Activated CD4-positive, alpha-beta T cell treated with anti-CD3 and anti-CD28 coated beads, Interleukin-2, amount 10 ng/mL, durations not matched to agents 7 days and 5 days (primary cell): Measurements from ENCODE around the gene GNA14. TPM values are rescaled to one million over a fixed set of nuclear protein-coding genes. Genes with fewer than 3 reads are reported as not detected.
"Not testable (repeated sequence)": the region's sequence is repeated elsewhere in the genome, so short reads cannot be mapped to it uniquely, and the experiment has no call there.

Experiments used
- CTCF ChIA-PET: fragments of 350-600 bp; sonication (Branson Sonifier 250); formaldehyde crosslinking; loops from one replicate; lab custom pipeline; 2021; ENCODE audit warnings: antibody characterized with exemption; lab: Charles Lee
- POLR2A ChIA-PET: fragments of 350-600 bp; sonication (Branson Sonifier 250); formaldehyde crosslinking; loops from one replicate; lab custom pipeline; 2021; ENCODE audit warnings: antibody characterized with exemption; lab: Charles Lee
- DNase-seq: peaks from one replicate; pipeline ENCODE4 v3.0.0-alpha.2; 2020
- H3K27ac Mint-ChIP-seq: one replicate; pipeline ENCODE4 v1.8.0; 2021; ENCODE audit warnings: mild to moderate bottlenecking, moderate library complexity, mixed read lengths
- H3K27me3 Mint-ChIP-seq: one replicate; pipeline ENCODE4 v1.8.0; 2021; ENCODE audit warnings: mixed read lengths
- H3K36me3 Mint-ChIP-seq: one replicate; pipeline ENCODE4 v1.8.0; 2021; ENCODE audit warnings: low read depth, mixed read lengths
- H3K4me1 Mint-ChIP-seq: one replicate; pipeline ENCODE4 v1.8.0; 2021; ENCODE audit warnings: mixed read lengths
- H3K4me3 Mint-ChIP-seq: one replicate; pipeline ENCODE4 v1.8.0; 2021; ENCODE audit warnings: mild to moderate bottlenecking, moderate library complexity, mixed read lengths
- H3K9me3 Mint-ChIP-seq: one replicate; pipeline ENCODE4 v1.8.0; 2021; ENCODE audit warnings: mixed read lengths
- total RNA-seq, 2 experiments: library from RNA; stranded (reverse); gene quantifications; one replicate each; pipeline ENCODE4 v1.2.3, GENCODE V29; 2021

GNA14 gene
- total RNA-seq, 2 experiments from 2014 or later, result not detected

DNA sequence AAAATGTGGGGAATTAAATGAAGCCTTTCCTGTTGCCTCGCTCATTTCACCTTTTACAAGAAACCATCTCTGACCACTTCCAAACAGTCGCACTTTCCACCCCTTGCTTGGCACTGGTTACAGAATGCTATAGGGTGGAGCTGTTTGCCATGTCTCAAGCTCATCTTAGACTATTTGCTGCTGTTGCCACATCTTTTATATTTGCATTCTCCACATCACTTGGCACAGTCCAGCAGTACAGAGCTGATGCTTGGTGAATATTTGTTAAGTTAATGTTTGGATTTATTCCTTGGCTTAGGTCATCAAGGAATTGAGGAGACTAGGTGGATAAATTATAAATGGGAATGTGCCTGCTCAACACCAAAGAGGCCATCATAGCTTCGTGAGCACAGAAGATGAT is 53.2 kb downstream of the GNA14 start:
- POLR2A ChIA-PET, result no interaction called here
- CTCF ChIA-PET, result no interaction called here
- DNase-seq, result no peak
- Mint-ChIP-seq H3K9me3 (no peaks in the 10 kb centered on the region), H3K36me3 (no peaks in the 10 kb centered on the region), H3K4me3 (no peak overlapping the region), H3K27ac (no peak overlapping the region), H3K4me1 (peaks cover 11% of the 10 kb centered on the region), H3K27me3 (no peaks in the 10 kb centered on the region)

DNA sequence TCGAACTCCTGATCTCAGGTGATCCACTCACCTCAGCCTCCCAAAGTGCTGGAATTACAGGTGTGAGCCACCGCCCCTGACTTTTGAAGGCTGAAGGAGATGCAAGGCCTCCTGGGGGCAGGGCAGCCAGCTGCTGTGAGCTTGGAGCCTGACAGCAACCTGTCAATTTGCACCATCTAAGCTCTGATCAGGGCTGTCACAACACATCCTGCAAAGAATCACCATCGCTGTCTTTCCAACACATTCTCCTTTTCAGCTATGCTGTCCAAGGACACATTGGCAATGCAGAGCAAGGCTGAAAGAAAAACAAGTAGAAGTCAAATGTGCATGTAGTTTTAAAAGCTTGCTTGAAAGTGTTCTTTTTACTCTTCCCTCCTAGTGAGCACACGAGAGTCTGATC is 54.6 kb downstream of the GNA14 start:
- Mint-ChIP-seq H3K9me3 (no peaks in the 10 kb centered on the region), H3K4me3 (no peak overlapping the region), H3K36me3 (no peaks in the 10 kb centered on the region), H3K4me1 (peaks cover 11% of the 10 kb centered on the region), H3K27me3 (no peaks in the 10 kb centered on the region), H3K27ac (no peak overlapping the region)
- DNase-seq, result no peak
- CTCF ChIA-PET, result no interaction called here
- POLR2A ChIA-PET, result no interaction called here

- CTCF ChIA-PET, result no interaction called here
- no peak for DNase-seq
- Mint-ChIP-seq H3K4me3 (no peak overlapping the region), H3K27ac (no peak overlapping the region), H3K36me3 (no peaks in the 10 kb centered on the region), H3K4me1 (peaks cover 14% of the 10 kb centered on the region), H3K9me3 (no peaks in the 10 kb centered on the region), H3K27me3 (no peaks in the 10 kb centered on the region)
- POLR2A ChIA-PET, result no interaction called here
Observed at GRCh38 chr9:77592476-77592875, 55.6 kb downstream of the GNA14 start.

DNA sequence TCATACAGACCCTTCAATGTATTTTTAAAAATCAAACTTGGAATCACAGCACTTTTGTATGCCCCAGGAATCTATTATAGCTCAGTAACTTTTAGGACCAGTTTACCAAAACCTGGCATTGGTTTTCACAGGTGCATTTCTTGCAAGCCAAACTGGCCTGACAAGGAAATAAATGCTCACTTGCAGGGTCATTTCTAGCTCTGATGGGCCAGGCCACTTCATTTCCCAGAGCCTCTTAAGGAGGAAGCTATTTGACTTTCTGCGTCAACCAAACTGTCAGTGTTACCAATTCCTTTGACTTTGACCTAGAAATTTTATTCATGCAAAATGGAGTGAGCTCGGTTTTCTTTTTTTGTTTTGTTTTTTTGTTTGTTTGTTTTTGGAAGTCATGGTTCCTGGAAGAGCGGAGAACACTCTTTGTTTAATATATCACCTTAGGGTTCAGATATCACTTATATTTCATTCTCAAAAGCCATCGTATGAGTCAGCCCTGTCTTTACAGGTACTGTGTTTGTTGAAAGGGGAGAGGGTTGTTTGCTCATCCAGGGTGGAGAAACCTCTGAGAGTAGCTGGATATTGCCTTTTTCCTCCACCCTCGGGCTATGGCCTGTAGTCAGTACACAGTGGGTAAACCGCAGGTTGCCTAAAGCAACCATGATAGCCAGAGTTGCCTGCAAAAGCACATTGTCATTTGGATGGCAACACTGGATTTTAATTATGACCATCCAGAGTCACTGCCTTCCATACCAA is 58.9 kb downstream of the GNA14 start:
- DNase-seq, result no peak
- H3K27me3 Mint-ChIP-seq, result no peaks in the 10 kb centered on the region
- H3K4me3 Mint-ChIP-seq, result no peak overlapping the region
- H3K36me3 Mint-ChIP-seq, result no peaks in the 10 kb centered on the region
- H3K9me3 Mint-ChIP-seq, result no peaks in the 10 kb centered on the region
- no peak overlapping the region for H3K27ac Mint-ChIP-seq
- POLR2A ChIA-PET, result interaction anchor here (0.6 kb wide), 1 partner anchor 70 kb away, joined by 6 read pairs; no protein-coding TSS in a partner anchor
- CTCF ChIA-PET, result no interaction called here
- H3K4me1 Mint-ChIP-seq, result peaks cover 3% of the 10 kb centered on the region

DNA sequence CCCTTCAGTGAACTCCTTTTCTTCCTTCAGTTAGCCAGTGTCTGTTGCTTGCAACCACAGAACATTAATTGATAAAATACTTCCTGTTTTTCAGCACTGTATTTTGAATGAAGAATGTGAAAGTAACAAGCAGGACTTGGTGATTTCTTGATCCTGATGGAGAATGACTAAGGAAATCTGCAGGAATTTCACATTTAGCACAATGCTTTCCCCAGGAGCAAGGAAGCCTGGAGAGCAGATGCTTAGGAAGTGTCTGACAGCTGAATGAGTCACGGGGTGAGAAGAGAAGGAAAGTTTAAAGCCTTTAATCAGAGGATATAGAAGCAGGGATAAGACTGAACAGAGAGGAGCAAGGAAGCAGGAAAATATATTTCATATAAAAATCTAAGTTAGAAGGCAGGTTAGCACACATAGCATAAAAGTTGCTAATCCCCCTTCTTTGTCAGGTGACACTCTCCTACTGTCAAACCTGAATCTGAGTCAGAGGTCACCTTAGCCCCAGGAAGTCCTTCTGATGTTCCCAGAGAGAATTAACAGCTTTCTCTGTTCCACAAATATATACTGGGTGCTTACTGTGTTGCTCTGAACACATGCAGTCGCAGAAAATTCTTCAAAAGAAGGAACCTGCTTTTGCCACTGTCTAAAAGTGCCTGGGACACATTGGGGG is 59.7 kb downstream of the GNA14 start:
- H3K27ac Mint-ChIP-seq, result no peak overlapping the region

DNA sequence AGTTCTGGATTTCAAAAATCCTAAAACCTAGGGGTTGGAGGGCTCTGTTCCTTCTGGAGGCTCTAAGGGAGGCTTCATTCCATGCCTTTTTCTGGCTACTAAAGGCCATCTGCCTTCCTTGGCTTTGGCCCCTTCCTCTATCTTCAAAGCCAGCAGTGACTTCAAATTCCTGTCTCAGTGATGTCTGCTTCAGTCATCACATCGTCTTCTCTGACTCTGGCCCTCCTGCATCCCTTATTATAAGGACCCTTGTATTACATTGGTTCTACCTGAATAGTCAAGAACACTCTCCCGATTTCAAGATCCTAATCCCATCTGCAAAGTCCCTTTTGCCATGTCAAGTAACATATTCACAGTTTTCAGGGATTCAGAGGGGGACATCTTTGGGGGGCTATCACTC is 60.3 kb downstream of the GNA14 start:
- POLR2A ChIA-PET, result interaction anchor here (0.6 kb wide), 1 partner anchor 16 kb away, joined by 3 read pairs; no protein-coding TSS in a partner anchor
- Mint-ChIP-seq H3K4me3 (no peak overlapping the region), H3K27ac (no peak overlapping the region), H3K9me3 (no peaks in the 10 kb centered on the region), H3K36me3 (no peaks in the 10 kb centered on the region), H3K27me3 (no peaks in the 10 kb centered on the region), H3K4me1 (peaks cover 3% of the 10 kb centered on the region)
- no peak for DNase-seq
- CTCF ChIA-PET, result no interaction called here

More for the DNA sequence above, 59.7 kb downstream of the GNA14 start:
- no peak for DNase-seq
- H3K36me3 Mint-ChIP-seq, result no peaks in the 10 kb centered on the region
- CTCF ChIA-PET, result no interaction called here
- no peak overlapping the region for H3K4me3 Mint-ChIP-seq
- no peaks in the 10 kb centered on the region for H3K9me3 Mint-ChIP-seq
- H3K4me1 Mint-ChIP-seq, result peaks cover 3% of the 10 kb centered on the region
- H3K27me3 Mint-ChIP-seq, result no peaks in the 10 kb centered on the region
- POLR2A ChIA-PET, result interaction anchor here (0.6 kb wide), 1 partner anchor 71 kb away, joined by 6 read pairs; no protein-coding TSS in a partner anchor

- H3K27me3 Mint-ChIP-seq, result peaks cover 4% of the 10 kb centered on the region
- ChIA-PET CTCF (no interaction called here), POLR2A (interaction anchor here (0.6 kb wide), 1 partner anchor 17 kb away, joined by 3 read pairs; no protein-coding TSS in a partner anchor)
- peaks cover 3% of the 10 kb centered on the region for H3K4me1 Mint-ChIP-seq
- H3K4me3 Mint-ChIP-seq, result no peak overlapping the region
- no peak overlapping the region for H3K27ac Mint-ChIP-seq
- DNase-seq, result no peak
- H3K9me3 Mint-ChIP-seq, result no peaks in the 10 kb centered on the region
- H3K36me3 Mint-ChIP-seq, result no peaks in the 10 kb centered on the region
Observed at GRCh38 chr9:77587042-77587441, 61.1 kb downstream of the GNA14 start.

DNA sequence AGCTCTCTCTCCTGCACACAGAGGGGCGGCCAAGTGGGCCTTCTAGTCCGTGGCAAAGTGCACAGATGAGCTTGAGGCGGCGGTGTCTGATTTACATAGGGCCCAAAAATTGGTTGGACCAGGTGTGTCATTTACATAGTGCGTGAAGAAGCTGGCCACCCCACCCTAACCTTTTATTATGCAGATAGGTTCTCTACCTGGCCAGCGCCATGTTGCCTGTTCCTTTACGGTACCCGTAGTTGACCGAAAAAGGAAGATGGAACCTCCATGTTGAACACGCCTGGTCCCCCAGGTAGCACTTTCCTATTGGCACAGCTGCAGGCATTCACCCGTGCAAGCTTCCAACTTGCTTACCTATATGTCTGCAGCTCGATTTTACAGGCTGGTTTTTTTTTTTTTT is 61.5 kb downstream of the GNA14 start:
- no peaks in the 10 kb centered on the region for H3K9me3 Mint-ChIP-seq
- H3K27me3 Mint-ChIP-seq, result peaks cover 4% of the 10 kb centered on the region
- ChIA-PET POLR2A (no interaction called here), CTCF (no interaction called here)
- no peak for DNase-seq
- H3K4me3 Mint-ChIP-seq, result no peak overlapping the region
- H3K4me1 Mint-ChIP-seq, result peaks cover 3% of the 10 kb centered on the region
- no peaks in the 10 kb centered on the region for H3K36me3 Mint-ChIP-seq
- no peak overlapping the region for H3K27ac Mint-ChIP-seq

DNA sequence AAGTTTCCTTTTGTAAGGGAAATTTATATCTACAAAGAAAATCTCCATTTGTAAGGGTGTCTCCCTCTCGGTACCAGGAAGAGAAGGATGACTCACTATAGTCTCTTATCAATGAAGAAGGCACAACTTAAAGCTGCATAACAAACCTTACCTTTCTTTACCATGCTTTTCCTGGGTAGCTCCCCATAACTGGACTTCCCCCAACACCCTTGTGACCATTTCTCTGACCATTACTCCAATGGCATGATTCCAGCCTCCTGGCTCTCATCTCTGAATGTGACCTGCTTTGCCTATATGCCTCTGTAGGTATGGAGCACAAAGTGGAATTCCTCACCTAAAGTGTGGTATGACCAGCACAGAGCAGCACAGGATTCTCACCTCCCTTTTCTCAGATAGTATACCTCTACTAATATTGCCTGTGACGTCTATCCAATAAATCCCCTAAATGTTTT is 62.8 kb downstream of the GNA14 start:
- H3K4me1 Mint-ChIP-seq, result peaks cover 3% of the 10 kb centered on the region
- POLR2A ChIA-PET, result no interaction called here
- no peaks in the 10 kb centered on the region for H3K9me3 Mint-ChIP-seq
- no peak overlapping the region for H3K27ac Mint-ChIP-seq
- no peak for DNase-seq
- H3K36me3 Mint-ChIP-seq, result no peaks in the 10 kb centered on the region
- no peak overlapping the region for H3K4me3 Mint-ChIP-seq
- CTCF ChIA-PET, result no interaction called here
- H3K27me3 Mint-ChIP-seq, result peaks cover 4% of the 10 kb centered on the region

- H3K36me3 Mint-ChIP-seq, H3K9me3 Mint-ChIP-seq, H3K4me3 Mint-ChIP-seq, DNase-seq, POLR2A ChIA-PET, H3K27me3 Mint-ChIP-seq, CTCF ChIA-PET, H3K27ac Mint-ChIP-seq, H3K4me1 Mint-ChIP-seq: not testable (repeated sequence)
Observed at GRCh38 chr9:77584927-77585326, 63.2 kb downstream of the GNA14 start.

DNA sequence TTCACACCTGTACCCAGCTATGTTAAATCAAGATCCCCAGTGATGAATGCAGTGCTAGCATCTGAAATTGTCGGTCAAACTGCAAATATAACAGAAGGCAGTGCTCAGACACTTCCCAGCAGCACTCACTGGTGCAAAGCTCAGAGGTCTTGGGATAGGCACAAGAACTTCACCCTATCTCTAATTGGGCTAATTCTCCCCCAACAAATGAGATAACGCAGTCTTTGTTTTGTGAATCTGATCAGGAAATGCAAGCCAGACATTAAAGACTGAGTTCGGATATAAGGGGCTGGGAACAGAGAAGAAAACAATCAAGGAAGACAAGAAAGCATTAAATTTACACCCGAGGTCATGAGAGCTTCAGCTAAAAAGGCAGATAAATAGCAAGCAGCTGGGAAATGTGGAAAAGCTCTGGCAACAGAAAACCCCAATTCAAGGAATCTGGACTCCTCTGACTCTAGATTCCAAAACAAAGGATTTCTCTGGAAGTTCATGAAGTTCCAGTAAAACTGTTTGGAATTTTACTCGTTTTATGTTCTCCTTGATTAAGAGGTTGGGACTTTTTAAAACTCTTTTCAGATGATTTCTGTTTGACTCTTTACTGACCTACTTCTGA is 65.1 kb downstream of the GNA14 start:
- Mint-ChIP-seq H3K27ac (no peak overlapping the region), H3K27me3 (peaks cover 4% of the 10 kb centered on the region), H3K4me3 (no peak overlapping the region), H3K36me3 (no peaks in the 10 kb centered on the region), H3K9me3 (no peaks in the 10 kb centered on the region), H3K4me1 (no peaks in the 10 kb centered on the region)
- CTCF ChIA-PET, result no interaction called here
- POLR2A ChIA-PET, result no interaction called here
- DNase-seq, result no peak

GRCh38 chr9:77582525-77582924 is 65.6 kb downstream of the GNA14 start:
- peaks cover 4% of the 10 kb centered on the region for H3K27me3 Mint-ChIP-seq
- H3K4me1 Mint-ChIP-seq, result no peaks in the 10 kb centered on the region
- no peaks in the 10 kb centered on the region for H3K9me3 Mint-ChIP-seq
- no peak overlapping the region for H3K27ac Mint-ChIP-seq
- no peak for DNase-seq
- CTCF ChIA-PET, result no interaction called here
- POLR2A ChIA-PET, result no interaction called here
- H3K4me3 Mint-ChIP-seq, result no peak overlapping the region
- no peaks in the 10 kb centered on the region for H3K36me3 Mint-ChIP-seq

DNA sequence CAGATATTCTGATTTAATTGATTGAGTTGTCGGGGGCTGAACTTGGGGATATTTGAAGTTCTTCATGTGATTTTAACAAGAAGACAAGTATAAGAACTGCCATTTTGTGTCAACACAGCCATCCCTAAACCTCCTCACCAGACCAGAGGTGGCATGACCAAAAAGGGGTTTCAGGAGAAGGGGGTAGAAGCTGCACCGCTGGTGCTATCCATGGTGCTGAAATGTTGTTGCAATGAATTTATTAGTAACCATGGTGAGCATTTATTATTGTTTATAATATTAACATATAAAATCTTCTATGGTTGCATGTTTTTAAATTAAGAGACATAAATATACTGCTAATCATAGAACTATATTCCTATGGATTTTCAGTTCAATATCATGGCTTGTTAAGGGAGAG is 72.3 kb downstream of the GNA14 start:
- POLR2A ChIA-PET, result no interaction called here
- H3K9me3 Mint-ChIP-seq, result no peaks in the 10 kb centered on the region
- peaks cover 3% of the 10 kb centered on the region for H3K27me3 Mint-ChIP-seq
- no peak overlapping the region for H3K27ac Mint-ChIP-seq
- peak; percentile 37 for DNase-seq
- no peaks in the 10 kb centered on the region for H3K4me1 Mint-ChIP-seq
- CTCF ChIA-PET, result interaction anchor here (0.6 kb wide), 1 partner anchor 298 kb away, joined by 3 read pairs; no protein-coding TSS in a partner anchor
- no peaks in the 10 kb centered on the region for H3K36me3 Mint-ChIP-seq
- no peak overlapping the region for H3K4me3 Mint-ChIP-seq
